Uterus (tissue), 2 donors: Measurements from ENCODE around the gene TRIM45.

Experiments
- CTCF ChIP-seq, 4 experiments: fragments of 200-600 bp in 2 of 4; fragments of 450-650 bp in 2 of 4; sonication (generic) in 2 of 4; IDR thresholded peaks; one replicate each; pipeline ENCODE4 v1.5.1; 2016 to 2019; ENCODE audit warnings: antibody characterized with exemption in 4 of 4, mild to moderate bottlenecking in 2 of 4, moderate library complexity in 1 of 4
- POLR2A ChIP-seq, 2 donors: fragments of 450-650 bp; IDR thresholded peaks; one replicate each; pipeline ENCODE4 v1.6.1; 2016; ENCODE audit warnings: antibody characterized with exemption in 2 of 2, mild to moderate bottlenecking in 1 of 2, moderate library complexity in 1 of 2

GRCh38 chr1:117084231-117084630 is 37.3 kb downstream of the TRIM45 start:
- TF ChIP-seq CTCF (IDR thresholded peaks at IDR 0.05) (no peak), POLR2A (IDR thresholded peaks at IDR 0.05) (no peak)
